HCT116 (cell line): ENCODE measurements around the gene UPK1B. TPM values are rescaled to one million over a fixed set of nuclear protein-coding genes. Genes with fewer than 3 reads are reported as not detected.
"Not testable (repeated sequence)": the region's sequence is repeated elsewhere in the genome, so short reads cannot be mapped to it uniquely, and the experiment has no call there.

ENCODE experiments used
- ATAC-seq: fragments of 200-7000 bp; cut with Tn5 transposase; 2 replicates; pipeline ENCODE4 v1.9.1; 2020; ENCODE audit warnings: mild to moderate bottlenecking, moderate library complexity
- BruUV-seq: library from RNA; stranded (reverse); fragments of 400-500 nt; replicated peaks from 2 replicates; lab custom pipeline; 2021; lab: Mats Ljungman, UMichigan
- CTCF ChIA-PET: fragments of 300-600 bp; sonication (Branson Sonifier 250); formaldehyde crosslinking; loops from one replicate; lab custom pipeline; 2021; ENCODE audit warnings: antibody characterized with exemption; lab: Charles Lee
- POLR2A ChIA-PET: fragments of 300-600, 350-600 bp; sonication (Branson Sonifier 250); formaldehyde crosslinking; loops from one replicate; lab custom pipeline; 2021; ENCODE audit warnings: antibody characterized with exemption; lab: Charles Lee
- RAD21 ChIA-PET, 2 experiments: fragments of 300-600 bp; sonication (Branson Sonifier 250); formaldehyde crosslinking; loops; one replicate each; lab custom pipeline; 2023; ENCODE audit warnings: low total read pairs in 2 of 2; ENCODE audit not compliant: uncharacterized antibody in 2 of 2, unreplicated experiment in 2 of 2, low non-redundant PET in 1 of 2; lab: Charles Lee
- DNase-seq: peaks from one replicate; pipeline ENCODE4 v3.0.0-alpha.2; 2010; ENCODE audit warnings: low read depth, low spot score
- H2AFZ ChIP-seq: fragments of 200-600 bp; shearing (Covaris generic), sonication (generic); 2 replicates; pipeline ENCODE4 v1.6.1; 2017; ENCODE audit warnings: low read depth, mixed run types, mixed read lengths, antibody characterized with exemption, low read length; ENCODE audit not compliant: poor library complexity, severe bottlenecking
- H3K27ac ChIP-seq: 2 replicates; pipeline ENCODE4 v1.5.1; 2012; ENCODE audit warnings: low read depth, low read length
- H3K27me3 ChIP-seq: fragments of 200-600 bp; sonication (generic); 2 replicates; pipeline ENCODE4 v1.6.1; 2016; ENCODE audit warnings: mixed run types, low read length, mixed read lengths; ENCODE audit not compliant: insufficient read depth
- H3K36me3 ChIP-seq, 2 experiments: fragments of 200-500 bp in 1 of 2; fragments of 200-600 bp in 1 of 2; sonication (Bioruptor generic) in 1 of 2; sonication (generic) in 1 of 2; 2 replicates each; pipeline versions ENCODE4 v1.5.1 to v1.6.1; 2014 to 2016; ENCODE audit warnings: low read length in 2 of 2, inconsistent platforms in 1 of 2, mixed read lengths in 1 of 2, mixed run types in 1 of 2; ENCODE audit not compliant: insufficient read depth in 2 of 2, control insufficient read depth in 1 of 2
- H3K4me1 ChIP-seq, 2 experiments: fragments of 200-600 bp in 1 of 2; sonication (generic) in 1 of 2; 2 replicates each; pipeline versions ENCODE4 v1.5.1 to v1.6.1; 2012 to 2017; ENCODE audit warnings: low read length in 2 of 2, inconsistent platforms in 1 of 2, mild to moderate bottlenecking in 1 of 2, mixed read lengths in 1 of 2, mixed run types in 1 of 2, moderate library complexity in 1 of 2; ENCODE audit not compliant: insufficient read depth in 2 of 2, control insufficient read depth in 1 of 2
- H3K4me2 ChIP-seq: fragments of 200-600 bp; sonication (generic); 2 replicates; pipeline ENCODE4 v1.6.1; 2017; ENCODE audit warnings: mixed run types, low read length, mixed read lengths
- H3K4me3 ChIP-seq, 2 experiments: fragments of 200-600 bp in 1 of 2; sonication (generic) in 1 of 2; replicated peaks in 1 of 2; 2 replicates each; pipeline ENCODE4 v1.5.1; 2011 to 2016; ENCODE audit warnings: low read length in 2 of 2, control low read depth in 1 of 2, low read depth in 1 of 2, mild to moderate bottlenecking in 1 of 2, mixed read lengths in 1 of 2, mixed run types in 1 of 2
- H3K79me2 ChIP-seq: fragments of 200-600 bp; sonication (generic); 2 replicates; pipeline ENCODE4 v1.6.1; 2017; ENCODE audit warnings: mild to moderate bottlenecking, mixed run types, low read length, moderate library complexity, mixed read lengths; ENCODE audit not compliant: insufficient read depth
- H3K9ac ChIP-seq: fragments of 200-600 bp; sonication (generic); 2 replicates; pipeline ENCODE4 v1.6.1; 2016; ENCODE audit warnings: low read length, mixed read lengths
- H3K9me2 ChIP-seq: fragments of 200-600 bp; sonication (generic), shearing (Covaris generic); 2 replicates; pipeline ENCODE4 v1.6.1; 2017; ENCODE audit warnings: mixed run types, mild to moderate bottlenecking, moderate library complexity; ENCODE audit not compliant: insufficient read depth
- H3K9me3 ChIP-seq, 2 experiments: fragments of 200-500 bp in 1 of 2; fragments of 200-600 bp in 1 of 2; sonication (Bioruptor generic) in 1 of 2; sonication (generic) in 1 of 2; 2 replicates each; pipeline ENCODE4 v1.6.1; 2014 to 2017; ENCODE audit warnings: low read length in 2 of 2, mixed read lengths in 2 of 2, inconsistent platforms in 1 of 2, low read depth in 1 of 2, mild to moderate bottlenecking in 1 of 2, mixed run types in 1 of 2, moderate library complexity in 1 of 2; ENCODE audit not compliant: control insufficient read depth in 1 of 2, insufficient read depth in 1 of 2
- H4K20me1 ChIP-seq: fragments of 200-600 bp; sonication (generic), shearing (Covaris generic); 2 replicates; pipeline ENCODE4 v1.6.1; 2017; ENCODE audit warnings: mixed run types, mild to moderate bottlenecking, moderate library complexity; ENCODE audit not compliant: insufficient read depth
- CBX3 ChIP-seq: IDR thresholded peaks from 2 replicates; pipeline ENCODE4 v1.6.1; 2012; ENCODE audit warnings: low read depth
- CEBPB ChIP-seq: IDR thresholded peaks from 2 replicates; pipeline ENCODE4 v1.6.1; 2012; ENCODE audit warnings: low read depth
- CTCF ChIP-seq, 3 experiments: fragments of 200-600 bp in 1 of 3; sonication (generic) in 1 of 3; IDR thresholded peaks in 2 of 3; conservative IDR thresholded peaks in 1 of 3; 2 replicates each; pipeline ENCODE4 v1.5.1; 2012 to 2017; ENCODE audit warnings: low read depth in 2 of 3, low read length in 2 of 3, antibody characterized with exemption in 1 of 3, borderline replicate concordance in 1 of 3, control low read depth in 1 of 3, mild to moderate bottlenecking in 1 of 3, mixed read lengths in 1 of 3, mixed run types in 1 of 3, moderate library complexity in 1 of 3; ENCODE audit not compliant: insufficient read depth in 1 of 3
- ELF1 ChIP-seq: IDR thresholded peaks from 2 replicates; pipeline ENCODE4 v1.6.1; 2012; ENCODE audit warnings: low read depth, borderline replicate concordance
- EZH2 ChIP-seq: fragments of 200-600 bp; sonication (generic); IDR thresholded peaks from 2 replicates; pipeline ENCODE4 v1.6.1; 2017; ENCODE audit warnings: antibody characterized with exemption, mixed run types
- FOSL1 ChIP-seq: IDR thresholded peaks from 2 replicates; pipeline ENCODE4 v1.6.1; 2012; ENCODE audit warnings: low read depth
- SP1 ChIP-seq: IDR thresholded peaks from 2 replicates; pipeline ENCODE4 v1.6.1; 2012; ENCODE audit warnings: low read depth
- intact Hi-C: fragments of 100-400 bp; cut with micrococcal nuclease; formaldehyde crosslinking; loops from 2 replicates; pipeline ENCODE4 v1.10.0; 2022
- total RNA-seq: library from RNA; stranded (reverse); gene quantifications from one replicate; pipeline ENCODE4 v1.2.1, GENCODE V29; 2021; ENCODE audit not compliant: unreplicated experiment
- TF ChIP-seq, protein P1 (sequence below): IDR thresholded peaks from 2 replicates; pipeline ENCODE4 v1.6.1; 2012
- TF ChIP-seq, protein P2 (sequence below): IDR thresholded peaks from 2 replicates; pipeline ENCODE4 v1.6.1; 2012; ENCODE audit warnings: low read depth

The UPK1B gene
- total RNA-seq, 1 experiment from 2014 or later: not detected

DNA sequence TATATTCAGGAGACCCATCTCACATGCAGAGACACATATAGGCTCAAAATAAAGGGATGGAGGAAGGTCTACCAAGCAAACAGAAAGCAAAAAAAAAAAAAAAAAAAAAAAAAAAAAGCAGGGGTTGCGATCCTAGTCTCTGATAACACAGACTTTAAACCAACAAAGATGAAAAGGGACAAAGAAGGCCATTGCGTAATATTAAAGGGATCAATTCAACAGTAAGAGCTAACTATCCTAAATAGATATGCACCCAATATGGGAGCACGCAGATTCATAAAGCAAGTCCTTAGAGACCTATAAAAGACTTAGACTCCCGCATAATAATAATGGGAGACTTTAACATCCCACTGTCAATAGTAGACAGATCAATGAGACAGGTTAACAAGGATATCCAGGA is 41.1 kb upstream of the UPK1B start:
- BruUV-seq, H3K9me3 ChIP-seq, H3K4me1 ChIP-seq, DNase-seq, H2AFZ ChIP-seq, H4K20me1 ChIP-seq, CTCF ChIA-PET, POLR2A ChIA-PET, H3K4me2 ChIP-seq, H3K27me3 ChIP-seq, RAD21 ChIA-PET, H3K9me2 ChIP-seq, H3K36me3 ChIP-seq, ATAC-seq, H3K9ac ChIP-seq, H3K27ac ChIP-seq, H3K4me3 ChIP-seq, intact Hi-C loops, H3K79me2 ChIP-seq: not testable (repeated sequence)

- H3K9me3 ChIP-seq, POLR2A ChIA-PET: not testable (repeated sequence)
Measured at GRCh38 chr3:119139360-119139759, 34.0 kb upstream of the UPK1B start.

GRCh38 chr3:119140466-119140865 is 32.9 kb upstream of the UPK1B start:
- Histone ChIP-seq H2AFZ (no peak overlapping the region), H3K36me3 (no peaks in the 10 kb centered on the region), H3K9me3 (no peaks in the 10 kb centered on the region), H3K4me1 (no peaks in the 10 kb centered on the region), H3K27ac (no peak overlapping the region), H3K4me2 (no peak overlapping the region), H3K79me2 (no peaks in the 10 kb centered on the region), H3K4me3 (no peak overlapping the region), H3K9ac (no peak overlapping the region), H3K27me3 (no peaks in the 10 kb centered on the region), H4K20me1 (no peaks in the 10 kb centered on the region), H3K9me2 (no peaks in the 10 kb centered on the region)
- CTCF ChIA-PET: no interaction called here
- no TSS peak for BruUV-seq
- POLR2A ChIA-PET: no interaction called here
- no peak for DNase-seq
- RAD21 ChIA-PET: no interaction called here
- intact Hi-C loops: no loop called here
- ATAC-seq: no peak
- TF ChIP-seq, protein P1, sequence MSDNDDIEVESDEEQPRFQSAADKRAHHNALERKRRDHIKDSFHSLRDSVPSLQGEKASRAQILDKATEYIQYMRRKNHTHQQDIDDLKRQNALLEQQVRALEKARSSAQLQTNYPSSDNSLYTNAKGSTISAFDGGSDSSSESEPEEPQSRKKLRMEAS: no peak
- no peak for TF ChIP-seq SP1
- no peak for TF ChIP-seq CEBPB
- TF ChIP-seq FOSL1: no peak
- no peak for TF ChIP-seq ELF1
- TF ChIP-seq, protein P2, sequence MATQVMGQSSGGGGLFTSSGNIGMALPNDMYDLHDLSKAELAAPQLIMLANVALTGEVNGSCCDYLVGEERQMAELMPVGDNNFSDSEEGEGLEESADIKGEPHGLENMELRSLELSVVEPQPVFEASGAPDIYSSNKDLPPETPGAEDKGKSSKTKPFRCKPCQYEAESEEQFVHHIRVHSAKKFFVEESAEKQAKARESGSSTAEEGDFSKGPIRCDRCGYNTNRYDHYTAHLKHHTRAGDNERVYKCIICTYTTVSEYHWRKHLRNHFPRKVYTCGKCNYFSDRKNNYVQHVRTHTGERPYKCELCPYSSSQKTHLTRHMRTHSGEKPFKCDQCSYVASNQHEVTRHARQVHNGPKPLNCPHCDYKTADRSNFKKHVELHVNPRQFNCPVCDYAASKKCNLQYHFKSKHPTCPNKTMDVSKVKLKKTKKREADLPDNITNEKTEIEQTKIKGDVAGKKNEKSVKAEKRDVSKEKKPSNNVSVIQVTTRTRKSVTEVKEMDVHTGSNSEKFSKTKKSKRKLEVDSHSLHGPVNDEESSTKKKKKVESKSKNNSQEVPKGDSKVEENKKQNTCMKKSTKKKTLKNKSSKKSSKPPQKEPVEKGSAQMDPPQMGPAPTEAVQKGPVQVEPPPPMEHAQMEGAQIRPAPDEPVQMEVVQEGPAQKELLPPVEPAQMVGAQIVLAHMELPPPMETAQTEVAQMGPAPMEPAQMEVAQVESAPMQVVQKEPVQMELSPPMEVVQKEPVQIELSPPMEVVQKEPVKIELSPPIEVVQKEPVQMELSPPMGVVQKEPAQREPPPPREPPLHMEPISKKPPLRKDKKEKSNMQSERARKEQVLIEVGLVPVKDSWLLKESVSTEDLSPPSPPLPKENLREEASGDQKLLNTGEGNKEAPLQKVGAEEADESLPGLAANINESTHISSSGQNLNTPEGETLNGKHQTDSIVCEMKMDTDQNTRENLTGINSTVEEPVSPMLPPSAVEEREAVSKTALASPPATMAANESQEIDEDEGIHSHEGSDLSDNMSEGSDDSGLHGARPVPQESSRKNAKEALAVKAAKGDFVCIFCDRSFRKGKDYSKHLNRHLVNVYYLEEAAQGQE: no peak
- no peak for TF ChIP-seq EZH2
- no peak for TF ChIP-seq CBX3
- no peak for TF ChIP-seq CTCF (IDR thresholded peaks at IDR 0.05 in 2 of 3, conservative IDR thresholded peaks at IDR 0.05 in 1 of 3; ENCODE audit: borderline replicate concordance in 1 of 3, insufficient read depth in 1 of 3, low read depth in 2 of 3, low read length in 2 of 3)

More at GRCh38 chr3:119139360-119139759, 34.0 kb upstream of the UPK1B start:
- BruUV-seq, intact Hi-C loops, CTCF ChIA-PET, RAD21 ChIA-PET, H3K4me3 ChIP-seq, H3K4me2 ChIP-seq, H3K4me1 ChIP-seq, H3K79me2 ChIP-seq, H4K20me1 ChIP-seq, H3K9me2 ChIP-seq, H2AFZ ChIP-seq, H3K36me3 ChIP-seq, H3K9ac ChIP-seq, ATAC-seq, H3K27ac ChIP-seq, DNase-seq, H3K27me3 ChIP-seq: not testable (repeated sequence)
